Prostate gland (tissue), 2 donors: ENCODE data around the gene TSPAN3. TPM values are rescaled to one million over a fixed set of nuclear protein-coding genes. Genes with fewer than 3 reads are reported as not detected.

Experiments used
- DNase-seq: peaks from one replicate; pipeline ENCODE4 v3.0.0-alpha.2; 2019; ENCODE audit warnings: low spot score
- H3K27ac ChIP-seq, 2 donors: fragments of 200-600 bp; sonication (generic); 2 replicates each; pipeline ENCODE4 v1.5.1; 2017 to 2019
- H3K27me3 ChIP-seq: fragments of 200-600 bp; sonication (generic); replicated peaks from 2 replicates; pipeline ENCODE4 v1.5.1; 2019; ENCODE audit not compliant: insufficient read depth
- H3K36me3 ChIP-seq, 2 donors: fragments of 200-600 bp; sonication (generic); 1 replicate in 1 of 2; 2 replicates in 1 of 2; pipeline versions ENCODE4 v1.5.1 to v1.8.1; 2017 to 2019
- H3K4me1 ChIP-seq: fragments of 200-600 bp; sonication (generic); replicated peaks from 2 replicates; pipeline ENCODE4 v1.5.1; 2019
- H3K4me3 ChIP-seq, 2 donors: fragments of 200-600 bp; sonication (generic); 2 replicates each; pipeline ENCODE4 v1.5.1; 2017 to 2019
- H3K9me3 ChIP-seq: fragments of 200-600 bp; sonication (generic); 2 replicates; pipeline ENCODE4 v1.5.1; 2017
- CTCF ChIP-seq, 4 experiments: fragments of 200-600 bp in 2 of 4; fragments of 450-650 bp in 2 of 4; sonication (generic) in 2 of 4; IDR thresholded peaks; 1 replicate in 3 of 4; 2 replicates in 1 of 4; pipeline ENCODE4 v1.5.1; 2016 to 2019; ENCODE audit warnings: antibody characterized with exemption in 4 of 4, mild to moderate bottlenecking in 2 of 4, moderate library complexity in 2 of 4
- POLR2A ChIP-seq: fragments of 450-650 bp; IDR thresholded peaks from one replicate; pipeline ENCODE4 v1.6.1; 2016; ENCODE audit warnings: antibody characterized with exemption, mild to moderate bottlenecking
- POLR2AphosphoS5 ChIP-seq: sonication (generic); formaldehyde crosslinking; IDR thresholded peaks from one replicate; pipeline ENCODE4 v1.6.1; 2017; ENCODE audit warnings: antibody characterized with exemption
- WGBS: methylation state at CpG from one replicate; pipeline ENCODE4 v1.1.5; 2018; 5-methylcytosine and 5-hydroxymethylcytosine counted together
- intact Hi-C: fragments of 100-400 bp; cut with DNase I; formaldehyde crosslinking; loops from one replicate; pipeline ENCODE4 v1.14.2; 2022
- total RNA-seq, 2 donors: library from RNA; depleted of rRNA; stranded (reverse); fragments of >200 nt; gene quantifications; one replicate each; pipeline ENCODE4 v1.1.0, GENCODE V29; 2016

TSPAN3 gene
- total RNA-seq, 2 donors from 2014 or later = 234 to 238 TPM

GRCh38 chr15:76994001-76994400, 76.9 kb downstream of the TSPAN3 start:
- TF ChIP-seq POLR2A = no peak
- no peak for TF ChIP-seq CTCF (IDR thresholded peaks at IDR 0.05)
- no peak for TF ChIP-seq POLR2AphosphoS5
- no peak overlapping the region for H3K27ac ChIP-seq
- H3K4me1 ChIP-seq = no peaks in the 10 kb centered on the region
- H3K36me3 ChIP-seq = no peaks in the 10 kb centered on the region
- no peak for DNase-seq
- intact Hi-C loops = no loop called here
- no peaks in the 10 kb centered on the region for H3K9me3 ChIP-seq
- H3K4me3 ChIP-seq = no peak overlapping the region
- WGBS = 87% methylated on average over 8 of the region's 8 CpGs
- H3K27me3 ChIP-seq = no peaks in the 10 kb centered on the region

GRCh38 chr15:76993114-76993725, 77.7 kb downstream of the TSPAN3 start:
- TF ChIP-seq POLR2A = no peak
- no peak for TF ChIP-seq CTCF (IDR thresholded peaks at IDR 0.05)
- TF ChIP-seq POLR2AphosphoS5 = no peak
- Histone ChIP-seq H3K4me3 (no peak overlapping the region), H3K4me1 (no peaks in the 10 kb centered on the region), H3K27me3 (no peaks in the 10 kb centered on the region), H3K36me3 (no peaks in the 10 kb centered on the region), H3K9me3 (no peaks in the 10 kb centered on the region), H3K27ac (no peak overlapping the region)
- 84% methylated on average over 6 of the region's 6 CpGs for WGBS
- DNase-seq = no peak
- intact Hi-C loops = no loop called here

- intact Hi-C loops = no loop called here
- Histone ChIP-seq H3K27me3 (no peaks in the 10 kb centered on the region), H3K4me3 (no peak overlapping the region), H3K4me1 (no peaks in the 10 kb centered on the region), H3K27ac (no peak overlapping the region), H3K9me3 (no peaks in the 10 kb centered on the region), H3K36me3 (no peaks in the 10 kb centered on the region)
- 88% methylated on average over 9 of the region's 9 CpGs for WGBS
- DNase-seq = no peak
- TF ChIP-seq POLR2AphosphoS5 (no peak), CTCF (IDR thresholded peaks at IDR 0.05) (no peak), POLR2A (no peak)
Measured at GRCh38 chr15:76991741-76992645, 78.9 kb downstream of the TSPAN3 start.

Other genes starting within 250 kb of the TSPAN3 start
- gene SCAPER, start 165.8 kb downstream of the TSPAN3 start, total RNA-seq = 10 to 100 TPM; 19.1 to 38.9 TPM
- 10 to 100 TPM; 31.4 to 49.5 TPM for gene RCN2, start 139.4 kb downstream of the TSPAN3 start, total RNA-seq
- gene PSTPIP1, start 76.0 kb downstream of the TSPAN3 start, total RNA-seq = 1 to 10 TPM; 2.1 to 7.0 TPM